PC-3 (cell line): ENCODE data around the gene AGPAT3. TPM values are rescaled to one million over a fixed set of nuclear protein-coding genes. Genes with fewer than 3 reads are reported as not detected.
A peak's percentile ranks its signal among the peaks of the same experiment; 100 is the strongest.

ENCODE experiments used
- ATAC-seq: fragments of 200-7000 bp; cut with Tn5 transposase; 2 replicates; pipeline ENCODE4 v1.9.1; 2020; ENCODE audit warnings: mild to moderate bottlenecking, moderate library complexity
- BruUV-seq: library from RNA; stranded (reverse); fragments of 400-500 nt; replicated peaks from 2 replicates; lab custom pipeline; 2021; lab: Mats Ljungman, UMichigan
- CTCF ChIA-PET: fragments of 300-600 bp; sonication (Branson Sonifier 250); formaldehyde crosslinking; loops from one replicate; lab custom pipeline; 2022; ENCODE audit warnings: antibody characterized with exemption; lab: Charles Lee
- POLR2A ChIA-PET: fragments of 300-600 bp; sonication (Branson Sonifier 250); formaldehyde crosslinking; loops from one replicate; lab custom pipeline; 2022; ENCODE audit warnings: antibody characterized with exemption; ENCODE audit not compliant: unreplicated experiment; lab: Charles Lee
- DNase-seq: peaks from one replicate; pipeline ENCODE4 v3.0.0-alpha.2; 2015
- H2AFZ ChIP-seq: fragments of 300-600 bp; sonication (generic); 2 replicates; pipeline ENCODE4 v1.6.0; 2016; ENCODE audit warnings: antibody characterized with exemption, low read length
- H3F3A ChIP-seq: fragments of 300-600 bp; sonication (generic); one replicate; pipeline ENCODE4 v1.6.0; 2017; ENCODE audit warnings: antibody characterized with exemption, low read length, control low read depth, mild to moderate bottlenecking; ENCODE audit not compliant: unreplicated experiment
- H3K27ac ChIP-seq: fragments of 300-600 bp; sonication (generic); 2 replicates; pipeline ENCODE4 v1.5.1; 2016; ENCODE audit warnings: mild to moderate bottlenecking, low read length
- H3K27me3 ChIP-seq: fragments of 300-600 bp; sonication (generic); 2 replicates; pipeline ENCODE4 v1.6.1; 2016; ENCODE audit warnings: low read length, mixed read lengths
- H3K36me3 ChIP-seq: fragments of 300-600 bp; sonication (generic); 2 replicates; pipeline ENCODE4 v1.6.1; 2016; ENCODE audit warnings: low read depth, mixed run types, low read length, mixed read lengths
- H3K4me1 ChIP-seq: fragments of 300-600 bp; sonication (generic); 2 replicates; pipeline ENCODE4 v1.5.1; 2016; ENCODE audit warnings: low read length; ENCODE audit not compliant: insufficient read depth
- H3K4me2 ChIP-seq: fragments of 300-600 bp; sonication (generic); 2 replicates; pipeline ENCODE4 v1.6.0; 2016; ENCODE audit warnings: low read length
- H3K4me3 ChIP-seq: fragments of 300-600 bp; sonication (generic); 2 replicates; pipeline ENCODE4 v1.5.1; 2016; ENCODE audit warnings: mild to moderate bottlenecking, low read length, mixed read lengths
- H3K79me2 ChIP-seq: fragments of 300-600 bp; sonication (generic); 2 replicates; pipeline ENCODE4 v1.6.1; 2017; ENCODE audit warnings: low read length, mixed read lengths
- H3K9ac ChIP-seq: fragments of 300-600 bp; sonication (generic); 2 replicates; pipeline ENCODE4 v1.6.0; 2016; ENCODE audit warnings: mild to moderate bottlenecking, low read length
- H3K9me2 ChIP-seq: fragments of 300-600 bp; sonication (generic); replicated peaks from 2 replicates; pipeline ENCODE4 v1.6.1; 2016; ENCODE audit warnings: mixed run types, low read length, mixed read lengths
- H3K9me3 ChIP-seq: fragments of 300-600 bp; sonication (generic); 2 replicates; pipeline ENCODE4 v1.6.1; 2016; ENCODE audit warnings: low read length, mixed read lengths
- H4K20me1 ChIP-seq: fragments of 300-600 bp; sonication (generic); 2 replicates; pipeline ENCODE4 v1.6.1; 2016; ENCODE audit warnings: low read length, mixed read lengths
- EZH2 ChIP-seq: fragments of 300-600 bp; sonication (generic); IDR thresholded peaks from one replicate; pipeline ENCODE4 v1.6.1; 2017; ENCODE audit warnings: antibody characterized with exemption, mild to moderate bottlenecking, low read length; ENCODE audit not compliant: unreplicated experiment
- EZH2phosphoT487 ChIP-seq: fragments of 300-600 bp; sonication (generic); IDR thresholded peaks from 2 replicates; pipeline ENCODE4 v1.6.1; 2018; ENCODE audit warnings: mild to moderate bottlenecking, antibody characterized with exemption, low read length, borderline replicate concordance
- intact Hi-C: fragments of 100-400 bp; cut with micrococcal nuclease; formaldehyde crosslinking; loops from 2 replicates; pipeline ENCODE4 v1.9.0; 2023
- total RNA-seq: library from RNA; depleted of rRNA; stranded (reverse); fragments of >200 nt; gene quantifications from 2 replicates; pipeline ENCODE4 v1.2.3, GENCODE V29; 2014
- TF ChIP-seq, protein P1 (sequence below): fragments of 300-600 bp; sonication (generic); conservative IDR thresholded peaks from 2 replicates; pipeline ENCODE4 v1.5.1; 2017; ENCODE audit warnings: antibody characterized with exemption, low read depth, mild to moderate bottlenecking, low read length

Gene AGPAT3
- total RNA-seq, 1 experiment from 2014 or later, result 76.1 TPM

DNA sequence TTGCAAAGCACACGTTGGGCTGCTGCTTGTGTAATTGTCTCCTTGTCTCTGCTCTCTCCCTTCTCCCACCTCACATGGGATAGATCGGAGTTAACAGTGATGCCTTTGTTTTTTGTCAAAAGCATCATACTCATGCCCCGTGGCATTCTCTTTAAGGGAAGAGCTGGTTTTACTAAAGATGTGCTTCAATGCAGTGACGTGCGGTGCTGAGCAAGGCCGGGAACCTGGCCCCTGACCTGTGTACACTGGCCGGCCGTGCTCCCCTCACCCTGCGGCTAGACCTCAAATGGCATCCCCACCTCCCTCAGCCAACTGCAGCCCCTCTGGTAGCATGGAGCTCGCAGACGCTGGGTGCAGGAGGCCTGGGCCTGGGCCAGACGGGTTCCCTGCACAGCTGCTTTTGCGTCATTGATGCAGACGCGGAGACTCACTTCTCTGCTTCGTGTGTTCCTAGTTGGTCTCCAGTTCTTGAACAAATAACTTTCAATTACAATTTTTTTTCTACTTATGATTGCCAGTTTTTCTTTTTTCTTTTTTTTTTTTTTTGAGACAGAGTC is 19.9 kb downstream of the AGPAT3 start:
- no peak overlapping the region for H3K4me3 ChIP-seq
- POLR2A ChIA-PET, result no interaction called here
- peaks cover 10% of the 10 kb centered on the region; the same call in 1 of the 2 replicates for H3K36me3 ChIP-seq
- no peaks in the 10 kb centered on the region for H3K9me3 ChIP-seq
- H3F3A ChIP-seq, result no peaks in the 10 kb centered on the region
- H3K27me3 ChIP-seq, result no peaks in the 10 kb centered on the region
- no TSS peak for BruUV-seq
- peaks cover 13% of the 10 kb centered on the region for H4K20me1 ChIP-seq
- DNase-seq (no peak), ATAC-seq (no peak)
- peak overlapping the region; percentile 56; the same call in 1 of the 2 replicates for H3K4me2 ChIP-seq
- peak overlapping the region; percentile 70; the same call in 1 of the 2 replicates for H3K27ac ChIP-seq
- no peaks in the 10 kb centered on the region for H3K9me2 ChIP-seq
- intact Hi-C loops, result no loop called here
- CTCF ChIA-PET, result no interaction called here
- no peak overlapping the region for H3K9ac ChIP-seq
- no peak for TF ChIP-seq EZH2phosphoT487
- no peak for TF ChIP-seq EZH2
- TF ChIP-seq, protein P1, sequence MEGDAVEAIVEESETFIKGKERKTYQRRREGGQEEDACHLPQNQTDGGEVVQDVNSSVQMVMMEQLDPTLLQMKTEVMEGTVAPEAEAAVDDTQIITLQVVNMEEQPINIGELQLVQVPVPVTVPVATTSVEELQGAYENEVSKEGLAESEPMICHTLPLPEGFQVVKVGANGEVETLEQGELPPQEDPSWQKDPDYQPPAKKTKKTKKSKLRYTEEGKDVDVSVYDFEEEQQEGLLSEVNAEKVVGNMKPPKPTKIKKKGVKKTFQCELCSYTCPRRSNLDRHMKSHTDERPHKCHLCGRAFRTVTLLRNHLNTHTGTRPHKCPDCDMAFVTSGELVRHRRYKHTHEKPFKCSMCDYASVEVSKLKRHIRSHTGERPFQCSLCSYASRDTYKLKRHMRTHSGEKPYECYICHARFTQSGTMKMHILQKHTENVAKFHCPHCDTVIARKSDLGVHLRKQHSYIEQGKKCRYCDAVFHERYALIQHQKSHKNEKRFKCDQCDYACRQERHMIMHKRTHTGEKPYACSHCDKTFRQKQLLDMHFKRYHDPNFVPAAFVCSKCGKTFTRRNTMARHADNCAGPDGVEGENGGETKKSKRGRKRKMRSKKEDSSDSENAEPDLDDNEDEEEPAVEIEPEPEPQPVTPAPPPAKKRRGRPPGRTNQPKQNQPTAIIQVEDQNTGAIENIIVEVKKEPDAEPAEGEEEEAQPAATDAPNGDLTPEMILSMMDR, result no peak
- peaks cover 87% of the 10 kb centered on the region for H3K79me2 ChIP-seq
- peaks cover 20% of the 10 kb centered on the region for H3K4me1 ChIP-seq
- no peak overlapping the region for H2AFZ ChIP-seq

DNA sequence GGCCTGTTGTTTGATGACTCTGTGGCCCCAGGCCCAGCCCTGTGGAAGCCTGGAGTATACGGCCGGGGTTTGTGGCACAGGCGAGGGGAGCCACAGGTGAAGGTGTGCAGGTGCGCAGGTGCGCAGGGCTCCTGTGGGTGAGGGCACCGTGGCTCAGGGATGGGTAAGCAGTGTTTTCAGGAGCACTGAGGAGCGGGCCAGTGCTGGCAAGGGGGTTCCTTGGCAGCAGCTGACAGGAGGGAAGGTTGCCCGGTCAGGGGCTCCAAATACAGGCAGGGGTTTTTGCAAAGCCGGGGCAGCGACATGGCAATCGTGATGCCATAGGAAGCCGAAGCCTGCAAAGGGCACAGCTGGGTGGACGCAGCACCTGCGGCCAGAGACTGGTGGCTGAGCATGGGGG is 20.7 kb downstream of the AGPAT3 start:
- DNase-seq, result no peak
- peaks cover 87% of the 10 kb centered on the region for H3K79me2 ChIP-seq
- no peaks in the 10 kb centered on the region for H3K27me3 ChIP-seq
- no peak overlapping the region for H2AFZ ChIP-seq
- H3K9me3 ChIP-seq, result no peaks in the 10 kb centered on the region
- no peak for ATAC-seq
- H3K4me2 ChIP-seq, result no peak overlapping the region
- no TSS peak for BruUV-seq
- H3K4me3 ChIP-seq, result no peak overlapping the region
- peaks cover 13% of the 10 kb centered on the region for H3K4me1 ChIP-seq
- intact Hi-C loops, result no loop called here
- no peak overlapping the region for H3K9ac ChIP-seq
- peaks cover 10% of the 10 kb centered on the region; the same call in 1 of the 2 replicates for H3K36me3 ChIP-seq
- peaks cover 10% of the 10 kb centered on the region for H4K20me1 ChIP-seq
- ChIA-PET CTCF (no interaction called here), POLR2A (no interaction called here)
- no peaks in the 10 kb centered on the region for H3K9me2 ChIP-seq
- TF ChIP-seq EZH2phosphoT487 (no peak), EZH2 (no peak)
- TF ChIP-seq, protein P1, result no peak
- H3F3A ChIP-seq, result no peaks in the 10 kb centered on the region
- H3K27ac ChIP-seq, result no peak overlapping the region

DNA sequence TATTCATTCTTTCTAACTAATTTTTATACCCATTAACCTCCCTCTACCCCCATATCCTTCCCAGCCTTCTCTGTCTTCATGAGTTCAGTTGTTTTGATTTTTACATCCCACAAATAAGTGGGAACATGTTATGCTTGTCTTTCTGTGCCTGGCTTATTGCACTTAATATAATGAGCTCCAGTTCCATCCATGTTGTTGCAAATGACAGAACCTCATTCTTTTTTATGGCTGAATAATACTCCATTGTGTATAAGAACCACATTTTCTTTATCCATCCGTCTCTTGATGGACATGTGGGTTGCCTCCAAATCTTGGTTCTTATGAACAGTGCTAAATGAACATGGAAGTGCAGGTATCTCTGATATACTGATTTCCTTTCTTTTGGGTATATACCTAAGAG is 21.5 kb downstream of the AGPAT3 start:
- H4K20me1 ChIP-seq, result 0 out of 2 replicates have a peak, but pooled peaks cover 4% of the 10 kb centered on the region
- H3K4me2 ChIP-seq, result no peak overlapping the region
- no peak overlapping the region for H2AFZ ChIP-seq
- H3K27ac ChIP-seq, result no peak overlapping the region
- POLR2A ChIA-PET, result no interaction called here
- no peak overlapping the region for H3K9ac ChIP-seq
- intact Hi-C loops, result no loop called here
- H3K79me2 ChIP-seq, result peaks cover 79% of the 10 kb centered on the region
- H3K4me3 ChIP-seq, result no peak overlapping the region
- no peaks in the 10 kb centered on the region for H3K27me3 ChIP-seq
- no peaks in the 10 kb centered on the region for H3K9me3 ChIP-seq
- H3K9me2 ChIP-seq, result no peaks in the 10 kb centered on the region
- no peaks in the 10 kb centered on the region for H3F3A ChIP-seq
- DNase-seq, result no peak
- H3K36me3 ChIP-seq, result peaks cover 10% of the 10 kb centered on the region; the same call in 1 of the 2 replicates
- CTCF ChIA-PET, result no interaction called here
- H3K4me1 ChIP-seq, result peaks cover 11% of the 10 kb centered on the region
- BruUV-seq, result no TSS peak
- ATAC-seq, result no peak
- TF ChIP-seq EZH2phosphoT487 (no peak), EZH2 (no peak)
- TF ChIP-seq, protein P1, result no peak
